ENCODE data around the gene ROBO4.

Gene ROBO4

GRCh38 chr11:124889191-124890091, 8.2 kb downstream of the ROBO4 start:
- no peak for DNase-seq

GRCh38 chr11:124887667-124888013, 10.0 kb downstream of the ROBO4 start:
- no peak for DNase-seq

- no peak for DNase-seq
These were observed 10.5 kb downstream of the ROBO4 start for GRCh38 chr11:124886978-124887666.

GRCh38 chr11:124886476-124886875, 11.2 kb downstream of the ROBO4 start:
- no peak for DNase-seq

- no peak for DNase-seq
These were observed 12.7 kb downstream of the ROBO4 start for GRCh38 chr11:124884869-124885479.

GRCh38 chr11:124884340-124884739, 13.3 kb downstream of the ROBO4 start:
- DNase-seq, result no peak

GRCh38 chr11:124882339-124883071, 15.2 kb downstream of the ROBO4 start:
- no peak for DNase-seq

GRCh38 chr11:124880958-124881357, 16.7 kb downstream of the ROBO4 start:
- no peak for DNase-seq

- no peak for DNase-seq
These were observed 17.4 kb downstream of the ROBO4 start for GRCh38 chr11:124880290-124880611.

- no peak for DNase-seq
These were observed 18.0 kb downstream of the ROBO4 start for GRCh38 chr11:124879493-124880289.

- no peak for DNase-seq
These were observed 18.7 kb downstream of the ROBO4 start for GRCh38 chr11:124878759-124879492.

GRCh38 chr11:124877910-124878758, 19.5 kb downstream of the ROBO4 start:
- DNase-seq, result no peak

- no peak for DNase-seq
These were observed 20.1 kb downstream of the ROBO4 start for GRCh38 chr11:124877631-124877909.

- DNase-seq, result no peak
These were observed 20.6 kb downstream of the ROBO4 start for GRCh38 chr11:124876818-124877630.

GRCh38 chr11:124875943-124876817, 21.5 kb downstream of the ROBO4 start:
- DNase-seq, result peak; percentile 39

GRCh38 chr11:124875401-124875800, 22.3 kb downstream of the ROBO4 start:
- DNase-seq, result no peak

GRCh38 chr11:124874571-124875255, 23.0 kb downstream of the ROBO4 start:
- no peak for DNase-seq

GRCh38 chr11:124873951-124874350, 23.7 kb downstream of the ROBO4 start:
- DNase-seq, result no peak
